NCI-H146 treated with DMSO at 0.1 percent for 48 hours (cell line): ENCODE measurements around the gene ABHD16A.

Experiments used
- DNase-seq: peaks from one replicate; lab custom pipeline; 2025; ENCODE audit not compliant: unreplicated experiment; lab: John Stamatoyannopoulos, UW

Gene ABHD16A

GRCh38 chr6:31732029-31732428, 28.9 kb upstream of the ABHD16A start:
- no peak for DNase-seq

DNA sequence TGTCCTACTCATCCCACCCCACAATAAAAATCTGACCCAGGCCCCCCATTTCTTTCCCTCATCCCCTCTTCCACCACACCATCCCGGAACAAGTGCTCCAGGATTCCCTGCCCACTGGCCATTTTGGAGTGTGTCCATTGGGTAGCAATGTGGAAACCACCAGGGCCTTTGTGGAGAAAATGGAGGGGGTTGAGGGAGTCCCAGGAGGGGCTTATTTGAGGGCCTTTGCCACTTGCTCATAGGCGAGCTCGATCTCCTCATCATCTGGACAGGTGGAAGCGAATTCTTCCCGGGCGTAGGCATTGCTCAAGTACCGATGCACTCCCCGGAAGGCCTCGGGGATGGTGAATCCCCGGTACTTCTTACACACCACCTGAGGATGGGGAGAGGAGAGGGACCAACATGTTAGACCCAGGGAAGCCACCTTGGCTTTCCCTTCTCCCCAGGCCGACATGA, 27.5 kb upstream of the ABHD16A start:
- no peak for DNase-seq

- DNase-seq = no peak
Observed at GRCh38 chr6:31729979-31730630, 27.0 kb upstream of the ABHD16A start.

DNA sequence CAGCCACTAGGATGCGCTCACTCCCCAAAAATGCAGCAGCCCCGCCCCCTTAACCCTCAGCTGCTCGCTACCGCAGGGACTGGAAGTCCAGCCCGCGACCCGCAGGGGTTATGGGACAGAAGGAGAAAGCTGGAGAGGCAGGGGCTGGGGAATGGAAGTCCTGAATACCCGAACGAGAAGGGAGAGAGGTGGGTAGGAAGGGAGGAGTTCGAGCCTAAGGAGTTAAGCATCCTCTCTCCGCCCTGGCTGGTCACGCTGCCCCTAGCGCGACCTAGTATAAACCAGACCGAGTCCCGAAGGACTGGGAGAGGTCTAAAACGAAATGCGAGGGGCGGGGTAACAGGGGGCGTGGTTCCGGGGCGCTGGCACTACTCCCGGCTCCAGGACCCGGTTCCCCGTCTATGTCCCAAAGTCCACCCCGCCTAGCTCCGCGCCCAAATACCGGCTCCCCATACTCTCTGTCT, 26.4 kb upstream of the ABHD16A start:
- no peak for DNase-seq

DNA sequence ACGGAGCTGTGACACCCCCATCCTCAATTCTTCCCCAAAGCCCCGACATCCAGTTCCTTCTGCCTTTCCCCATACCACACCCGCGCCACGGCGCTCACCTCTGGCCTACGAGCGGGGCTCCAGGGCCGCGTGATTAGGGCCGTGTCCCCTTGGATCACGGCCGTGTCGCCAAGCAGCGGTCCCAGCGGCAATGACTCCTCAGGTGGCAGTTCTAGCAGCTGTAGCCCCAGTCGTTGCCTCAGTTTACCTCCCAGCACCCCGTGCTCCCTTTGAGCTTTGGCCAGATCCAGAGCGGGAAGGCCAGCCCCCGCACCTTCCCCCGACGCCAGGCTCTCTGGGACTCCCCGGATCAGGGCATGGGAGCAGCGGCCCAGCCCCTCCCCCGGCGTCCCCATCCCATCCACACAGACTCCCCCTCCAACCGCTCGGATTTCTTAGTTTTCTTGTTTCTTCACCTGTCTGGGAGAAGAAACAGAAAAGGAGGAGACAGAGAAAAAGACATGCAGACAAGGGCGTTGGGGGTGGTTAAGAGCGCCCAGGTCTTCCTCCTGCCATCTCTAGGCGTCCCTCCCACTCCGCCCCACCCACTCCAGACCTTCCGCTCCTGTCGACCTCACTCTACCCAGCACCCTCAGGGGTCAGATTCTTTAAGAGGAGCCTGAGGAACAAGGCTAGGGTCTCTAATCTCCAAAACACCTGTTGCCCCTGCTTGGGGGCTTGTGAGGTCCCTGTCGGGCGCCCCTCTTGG, 25.8 kb upstream of the ABHD16A start, which contains the start of gene DDAH2:
Gene DDAH2, minus strand, starts transcription at position 533 of the 748 bp plus-strand sequence. Its CDS starts 138 bp downstream, at position 395.
- no peak for DNase-seq

DNA sequence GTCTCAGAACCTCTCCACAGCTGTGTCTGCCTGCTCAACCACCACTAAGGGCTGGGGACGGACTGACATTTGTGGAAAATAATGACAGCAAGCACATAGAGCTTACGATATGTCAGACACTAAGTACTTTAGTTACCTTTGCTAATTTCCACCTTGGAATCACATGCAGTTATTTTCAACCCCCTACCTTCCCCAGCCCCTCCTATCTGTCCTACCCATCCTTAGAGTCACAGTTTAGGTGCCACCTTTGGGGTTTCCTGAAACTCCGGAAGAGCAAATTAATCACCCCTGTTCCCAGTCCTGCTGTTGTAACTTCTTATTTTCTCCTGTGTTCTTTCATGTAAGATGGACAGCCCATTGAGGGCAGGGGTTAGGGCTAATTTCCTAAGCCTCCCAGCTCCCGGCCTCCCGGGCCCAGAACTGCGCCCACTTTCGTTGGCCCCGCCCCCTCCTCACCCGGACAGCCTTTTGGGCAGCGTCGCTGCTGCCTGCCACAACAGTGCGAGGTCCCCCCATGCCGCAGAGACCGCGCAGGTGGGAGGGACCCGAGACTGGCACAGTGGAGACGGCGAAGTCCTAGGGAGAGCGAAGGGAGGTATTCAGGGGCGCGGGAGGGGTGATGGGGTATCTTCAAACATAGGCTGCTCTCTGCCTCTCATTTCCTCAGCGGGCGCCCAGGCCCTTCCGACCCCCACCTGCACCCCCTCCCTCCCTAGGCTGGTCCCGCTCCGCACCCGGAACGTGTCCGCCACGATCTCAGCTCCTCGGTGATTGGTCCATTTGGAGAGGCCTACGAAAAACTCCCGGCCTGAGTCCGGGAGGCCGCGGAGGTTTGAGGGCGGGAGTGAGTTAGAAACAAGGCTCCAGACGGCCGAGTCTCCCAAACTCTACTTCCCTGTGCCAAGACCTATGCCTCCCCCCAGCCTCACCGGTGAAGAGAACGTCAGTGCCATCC, 24.9 kb upstream of the ABHD16A start:
- no peak for DNase-seq

- DNase-seq = no peak
Observed at GRCh38 chr6:31727034-31727716, 24.1 kb upstream of the ABHD16A start.

- DNase-seq = no peak
Observed at GRCh38 chr6:31725502-31726350, 22.6 kb upstream of the ABHD16A start.

DNA sequence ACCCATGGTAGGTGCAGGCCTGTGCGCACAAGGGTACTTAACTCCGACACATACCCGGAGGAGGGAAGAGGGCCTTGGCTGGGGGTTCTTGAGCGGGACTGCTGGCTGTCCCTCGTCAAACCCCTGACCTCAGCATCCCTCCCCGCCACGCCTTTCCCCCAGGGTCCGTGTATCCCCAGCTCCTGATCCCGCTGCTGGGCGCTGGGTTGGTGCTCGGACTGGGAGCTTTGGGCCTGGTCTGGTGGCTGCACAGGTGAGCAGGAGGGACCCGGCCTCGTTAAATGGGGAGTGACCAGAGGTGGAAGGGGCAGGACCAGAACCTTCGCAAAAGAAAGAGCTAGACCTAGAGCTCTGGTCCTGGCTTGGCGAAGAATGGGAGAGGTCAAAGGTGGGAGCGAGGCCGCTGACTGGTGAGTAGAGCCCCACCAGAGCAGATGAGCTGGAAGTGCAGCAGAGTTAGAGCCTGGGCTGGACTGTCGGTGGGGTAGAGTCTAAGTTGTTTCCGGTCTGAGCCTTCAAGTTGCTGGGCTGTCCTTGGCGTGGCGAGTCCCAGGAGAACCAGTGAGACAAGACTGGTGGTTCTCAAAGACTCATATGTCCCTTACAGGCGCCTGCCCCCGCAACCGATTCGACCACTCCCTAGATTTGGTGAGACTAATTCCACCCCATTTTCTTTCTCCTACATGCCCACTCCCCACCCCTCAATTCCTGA, 21.0 kb upstream of the ABHD16A start:
- no peak for DNase-seq

- no peak for DNase-seq
Observed at GRCh38 chr6:31723245-31723979, 20.3 kb upstream of the ABHD16A start, which contains the start of gene MPIG6B. MPIG6B (plus strand) TSS chr6:31723373; CDS start chr6:31723384, 11 bp downstream.

GRCh38 chr6:31722173-31722572, 19.0 kb upstream of the ABHD16A start:
- no peak for DNase-seq

- DNase-seq = no peak
Observed at GRCh38 chr6:31721351-31722020, 18.4 kb upstream of the ABHD16A start, which contains the start of gene LY6G6C. LY6G6C (minus strand) TSS chr6:31721746; CDS start chr6:31721679, 67 bp downstream.

- no peak for DNase-seq
Observed at GRCh38 chr6:31720196-31720770, 17.2 kb upstream of the ABHD16A start.

DNA sequence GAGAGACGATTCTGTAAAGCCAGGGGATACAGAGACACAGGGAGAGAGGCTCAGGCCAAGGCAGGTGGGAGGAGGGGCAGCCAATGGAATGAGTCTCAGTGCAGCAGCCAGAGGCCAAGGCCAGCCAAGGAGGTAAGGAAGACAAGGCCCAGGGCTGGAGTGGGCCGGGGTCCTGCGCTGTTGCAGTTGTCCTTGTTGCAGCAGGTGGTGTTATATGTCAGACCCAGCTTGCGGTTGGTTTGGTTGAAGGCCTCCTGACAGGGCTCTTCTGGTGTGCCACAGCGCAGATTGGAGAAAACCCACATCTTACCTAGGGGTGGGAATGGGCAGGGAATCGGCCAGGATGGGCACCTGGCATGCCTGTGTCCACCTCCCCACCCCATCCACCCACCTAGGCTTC, 15.9 kb upstream of the ABHD16A start:
- no peak for DNase-seq

DNA sequence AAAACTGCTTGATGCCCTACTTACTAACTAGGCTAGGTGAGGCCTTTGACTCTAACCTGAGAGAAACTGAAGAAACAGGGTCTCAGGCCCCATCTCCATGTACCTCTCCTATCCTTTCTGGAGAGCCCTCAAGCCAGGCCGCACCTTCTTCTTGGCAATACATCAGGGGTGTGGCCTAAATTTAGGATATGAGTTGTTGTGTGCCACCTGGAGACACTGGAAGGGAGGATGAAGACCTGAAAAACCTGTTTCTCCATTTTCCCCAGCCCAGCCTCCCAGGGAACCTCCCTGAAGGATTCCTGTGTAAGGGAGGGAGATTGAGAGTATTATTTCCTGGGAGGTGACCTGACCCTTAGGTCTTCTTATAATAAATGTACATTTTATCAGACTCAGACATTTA, 15.1 kb upstream of the ABHD16A start:
- no peak for DNase-seq

DNA sequence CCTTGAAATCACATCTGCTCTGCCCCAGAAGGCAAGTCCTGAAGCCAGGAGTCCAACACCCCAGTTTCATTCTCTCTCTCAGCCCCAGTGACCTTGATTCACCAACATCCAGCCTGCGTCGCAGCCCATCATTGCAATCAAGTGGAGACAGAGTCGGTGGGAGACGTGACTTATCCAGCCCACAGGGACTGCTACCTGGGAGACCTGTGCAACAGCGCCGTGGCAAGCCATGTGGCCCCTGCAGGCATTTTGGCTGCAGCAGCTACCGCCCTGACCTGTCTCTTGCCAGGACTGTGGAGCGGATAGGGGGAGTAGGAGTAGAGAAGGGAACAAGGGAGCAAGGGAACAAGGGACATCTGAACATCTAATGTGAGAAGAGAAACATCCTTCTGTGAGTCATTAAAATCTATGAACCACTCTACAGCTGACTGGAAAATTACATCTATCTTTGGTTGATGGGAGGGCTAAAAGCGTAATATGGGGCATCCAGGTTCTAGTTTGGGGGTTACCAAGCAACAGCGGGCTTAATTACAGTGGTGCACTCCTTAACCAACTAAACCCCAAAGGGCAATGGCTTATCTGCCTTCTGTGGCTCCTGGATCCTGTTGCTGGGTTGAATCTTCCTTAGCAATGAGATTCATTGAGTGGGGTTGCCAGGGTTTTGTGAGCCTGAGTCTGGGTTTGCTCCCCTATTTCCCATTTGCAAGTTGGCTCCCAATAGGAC, 14.5 kb upstream of the ABHD16A start:
- no peak for DNase-seq
